ENCODE results near the gene CETN1.

DNA sequence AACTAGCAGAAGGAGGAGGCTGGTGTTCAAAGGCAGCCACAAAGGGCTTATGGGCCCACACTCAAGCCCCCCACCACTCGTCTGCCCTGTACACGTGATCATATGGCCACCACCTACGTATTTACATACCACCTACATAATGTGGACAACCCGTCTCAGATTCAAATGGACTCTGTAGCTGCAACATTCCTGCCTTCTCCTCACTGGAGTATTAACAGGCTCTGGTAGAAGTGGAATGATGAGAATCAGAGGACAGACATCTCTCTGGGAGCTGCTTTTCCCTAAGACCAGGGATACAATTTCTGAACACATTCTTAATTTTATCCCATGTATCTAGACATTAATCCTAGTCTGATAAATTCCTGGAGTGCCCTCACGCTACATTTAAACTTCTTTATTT, 9.5 kb upstream of the CETN1 start:
- no peak for TF ChIP-seq POLR2A (IDR thresholded peaks at IDR 0.05)
- TF ChIP-seq, protein P1, sequence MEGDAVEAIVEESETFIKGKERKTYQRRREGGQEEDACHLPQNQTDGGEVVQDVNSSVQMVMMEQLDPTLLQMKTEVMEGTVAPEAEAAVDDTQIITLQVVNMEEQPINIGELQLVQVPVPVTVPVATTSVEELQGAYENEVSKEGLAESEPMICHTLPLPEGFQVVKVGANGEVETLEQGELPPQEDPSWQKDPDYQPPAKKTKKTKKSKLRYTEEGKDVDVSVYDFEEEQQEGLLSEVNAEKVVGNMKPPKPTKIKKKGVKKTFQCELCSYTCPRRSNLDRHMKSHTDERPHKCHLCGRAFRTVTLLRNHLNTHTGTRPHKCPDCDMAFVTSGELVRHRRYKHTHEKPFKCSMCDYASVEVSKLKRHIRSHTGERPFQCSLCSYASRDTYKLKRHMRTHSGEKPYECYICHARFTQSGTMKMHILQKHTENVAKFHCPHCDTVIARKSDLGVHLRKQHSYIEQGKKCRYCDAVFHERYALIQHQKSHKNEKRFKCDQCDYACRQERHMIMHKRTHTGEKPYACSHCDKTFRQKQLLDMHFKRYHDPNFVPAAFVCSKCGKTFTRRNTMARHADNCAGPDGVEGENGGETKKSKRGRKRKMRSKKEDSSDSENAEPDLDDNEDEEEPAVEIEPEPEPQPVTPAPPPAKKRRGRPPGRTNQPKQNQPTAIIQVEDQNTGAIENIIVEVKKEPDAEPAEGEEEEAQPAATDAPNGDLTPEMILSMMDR (IDR thresholded peaks at IDR 0.05) = no peak
